Mucosa of rectum (tissue), 2 donors: ENCODE data around the gene TMEM141.

Source experiments
- H3K27ac ChIP-seq, 2 donors: one replicate each; pipeline ENCODE4 v1.7.0; 2013; ENCODE audit warnings: inconsistent platforms in 2 of 2, low read depth in 2 of 2, low read length in 2 of 2
- H3K27me3 ChIP-seq, 2 donors: one replicate each; pipeline ENCODE4 v1.7.0; 2013; ENCODE audit warnings: low read length in 2 of 2; ENCODE audit not compliant: control insufficient read depth in 2 of 2, insufficient read depth in 2 of 2
- H3K36me3 ChIP-seq, 2 donors: one replicate each; pipeline ENCODE4 v1.7.0; 2013; ENCODE audit warnings: low read length in 2 of 2; ENCODE audit not compliant: control insufficient read depth in 2 of 2, insufficient read depth in 2 of 2
- H3K4me1 ChIP-seq, 2 donors: one replicate each; pipeline ENCODE4 v1.7.0; 2013; ENCODE audit warnings: low read length in 2 of 2, mild to moderate bottlenecking in 1 of 2; ENCODE audit not compliant: control insufficient read depth in 2 of 2, insufficient read depth in 2 of 2
- H3K4me3 ChIP-seq, 2 donors: one replicate each; pipeline ENCODE4 v1.7.0; 2013; ENCODE audit warnings: low read length in 2 of 2
- H3K9ac ChIP-seq, 2 donors: one replicate each; pipeline ENCODE4 v1.7.0; 2013; ENCODE audit warnings: low read length in 2 of 2, low read depth in 1 of 2, mild to moderate bottlenecking in 1 of 2
- H3K9me3 ChIP-seq, 2 donors: one replicate each; pipeline ENCODE4 v1.7.0; 2013; ENCODE audit warnings: low read length in 2 of 2; ENCODE audit not compliant: control insufficient read depth in 2 of 2
- donor health status: healthy.
- donor health status: Normal muscosa, but diverticular disease.

Gene TMEM141

GRCh38 chr9:136790640-136791515, at the start of gene TMEM141:
Gene TMEM141 (plus strand): TSS chr9:136791344. CDS start chr9:136791371, 27 bp downstream.
- H3K27ac ChIP-seq: peak within 1 kb of the TSS; percentile 100
- H3K4me3 ChIP-seq: peak within 1 kb of the TSS; percentile 87 to 95
- H3K36me3 ChIP-seq: peaks cover 3 to 10% of the 10 kb centered on the region in 2 donors
- no peaks in the 10 kb centered on the region for H3K9me3 ChIP-seq
- peak within 1 kb of the TSS; percentile 95 to 96 for H3K9ac ChIP-seq
- H3K4me1 ChIP-seq: peaks cover 54 to 61% of the 10 kb centered on the region in 2 donors
- no peaks in the 10 kb centered on the region for H3K27me3 ChIP-seq

GRCh38 chr9:136741883-136742571, 49.1 kb upstream of the TMEM141 start:
- Histone ChIP-seq H3K27me3 (peaks cover 18 to 36% of the 10 kb centered on the region in 2 donors), H3K36me3 (no peaks in the 10 kb centered on the region), H3K4me1 (no peaks in the 10 kb centered on the region), H3K9ac (no peak overlapping the region), H3K9me3 (no peaks in the 10 kb centered on the region), H3K27ac (no peak overlapping the region), H3K4me3 (peak overlapping the region in 1 of 2 donors; percentile 13)

- no peak within 1 kb of the TSS for H3K9ac ChIP-seq
- no peak within 1 kb of the TSS for H3K27ac ChIP-seq
- peaks cover 18 to 36% of the 10 kb centered on the region in 2 donors for H3K27me3 ChIP-seq
- H3K4me3 ChIP-seq: peak within 1 kb of the TSS in 1 of 2 donors; percentile 13
- H3K36me3 ChIP-seq: no peaks in the 10 kb centered on the region
- no peaks in the 10 kb centered on the region for H3K4me1 ChIP-seq
- H3K9me3 ChIP-seq: no peaks in the 10 kb centered on the region
Observed at GRCh38 chr9:136742591-136743391, 48.4 kb upstream of the TMEM141 start, which contains the start of gene LCN10. Gene LCN10 (minus strand): TSS chr9:136742940. CDS start chr9:136742903, 37 bp downstream.

GRCh38 chr9:136743639-136744211, 47.4 kb upstream of the TMEM141 start:
- no peak overlapping the region for H3K27ac ChIP-seq
- H3K4me1 ChIP-seq: no peaks in the 10 kb centered on the region
- no peaks in the 10 kb centered on the region for H3K9me3 ChIP-seq
- no peak overlapping the region for H3K4me3 ChIP-seq
- H3K9ac ChIP-seq: no peak overlapping the region
- peaks cover 18 to 36% of the 10 kb centered on the region in 2 donors for H3K27me3 ChIP-seq
- no peaks in the 10 kb centered on the region for H3K36me3 ChIP-seq

- no peaks in the 10 kb centered on the region for H3K9me3 ChIP-seq
- H3K4me1 ChIP-seq: no peaks in the 10 kb centered on the region
- no peak overlapping the region for H3K4me3 ChIP-seq
- H3K27ac ChIP-seq: no peak overlapping the region
- H3K9ac ChIP-seq: no peak overlapping the region
- peaks cover 18 to 32% of the 10 kb centered on the region in 2 donors for H3K27me3 ChIP-seq
- H3K36me3 ChIP-seq: no peaks in the 10 kb centered on the region
Observed at GRCh38 chr9:136744773-136745172, 46.4 kb upstream of the TMEM141 start.

- Histone ChIP-seq H3K9ac (no peak overlapping the region), H3K27me3 (peaks cover 18 to 27% of the 10 kb centered on the region in 2 donors), H3K9me3 (no peaks in the 10 kb centered on the region), H3K27ac (no peak overlapping the region), H3K4me1 (no peaks in the 10 kb centered on the region), H3K4me3 (no peak overlapping the region), H3K36me3 (no peaks in the 10 kb centered on the region)
Observed at GRCh38 chr9:136745389-136746154, 45.6 kb upstream of the TMEM141 start.

GRCh38 chr9:136746155-136746490, 45.0 kb upstream of the TMEM141 start:
- H3K27me3 ChIP-seq: peaks cover 14 to 22% of the 10 kb centered on the region in 2 donors
- H3K36me3 ChIP-seq: no peaks in the 10 kb centered on the region
- H3K9ac ChIP-seq: no peak overlapping the region
- no peak overlapping the region for H3K27ac ChIP-seq
- no peaks in the 10 kb centered on the region for H3K4me1 ChIP-seq
- no peaks in the 10 kb centered on the region for H3K9me3 ChIP-seq
- no peak overlapping the region for H3K4me3 ChIP-seq

GRCh38 chr9:136746621-136747020, 44.5 kb upstream of the TMEM141 start:
- Histone ChIP-seq H3K36me3 (no peaks in the 10 kb centered on the region), H3K9me3 (no peaks in the 10 kb centered on the region), H3K27ac (no peak overlapping the region), H3K9ac (no peak overlapping the region), H3K27me3 (peaks cover 11 to 17% of the 10 kb centered on the region in 2 donors), H3K4me1 (no peaks in the 10 kb centered on the region), H3K4me3 (no peak overlapping the region)
